OCI-LY3 (cell line): ENCODE results near the gene GTF2IRD1.

Experiments used
- H2AFZ ChIP-seq: fragments of 200-600, 300-600 bp; shearing (Covaris generic); 2 replicates; pipeline ENCODE4 v1.6.0; 2014; ENCODE audit warnings: antibody characterized with exemption, low read depth, low read length
- H3K27ac ChIP-seq: fragments of 200-600, 300-600 bp; sonication (generic); 2 replicates; pipeline ENCODE4 v1.5.1; 2014; ENCODE audit warnings: mild to moderate bottlenecking, low read length, moderate library complexity, mixed read lengths
- H3K27me3 ChIP-seq: fragments of 200-600, 300-600 bp; sonication (generic); 2 replicates; pipeline ENCODE4 v1.6.1; 2014; ENCODE audit warnings: low read depth, low read length, mixed read lengths
- H3K36me3 ChIP-seq: fragments of 200-600, 300-600 bp; sonication (generic); replicated peaks from 2 replicates; pipeline ENCODE3; 2014; ENCODE audit warnings: low read depth, low read length, mixed read lengths
- H3K4me1 ChIP-seq: fragments of 300-600, 200-600 bp; sonication (generic); 2 replicates; pipeline ENCODE4 v1.6.1; 2014; ENCODE audit warnings: low read length, mixed read lengths
- H3K4me2 ChIP-seq: fragments of 200-600, 300-600 bp; sonication (generic); 2 replicates; pipeline ENCODE4 v1.6.1; 2014; ENCODE audit warnings: low read length, mixed read lengths
- H3K4me3 ChIP-seq: fragments of 300-600, 200-600 bp; sonication (generic); 2 replicates; pipeline ENCODE4 v1.5.1; 2014; ENCODE audit warnings: antibody characterized with exemption, mild to moderate bottlenecking, low read length, moderate library complexity
- H3K79me2 ChIP-seq: fragments of 300-600, 200-600 bp; shearing (Covaris generic); 2 replicates; pipeline ENCODE4 v1.6.1; 2014; ENCODE audit warnings: mild to moderate bottlenecking, low read length, mixed read lengths
- H3K9ac ChIP-seq: fragments of 300-600, 200-600 bp; shearing (Covaris generic); 2 replicates; pipeline ENCODE4 v1.6.0; 2014; ENCODE audit warnings: mild to moderate bottlenecking, low read length, moderate library complexity
- H3K9me3 ChIP-seq: fragments of 200-600, 300-600 bp; shearing (Covaris generic); 2 replicates; pipeline ENCODE4 v1.6.1; 2014; ENCODE audit warnings: low read length, mixed read lengths; ENCODE audit not compliant: insufficient read depth
- H4K20me1 ChIP-seq: fragments of 200-600, 300-600 bp; sonication (generic); 2 replicates; pipeline ENCODE4 v1.6.1; 2016; ENCODE audit warnings: low read length, mixed read lengths; ENCODE audit not compliant: insufficient read depth
- EZH2phosphoT487 ChIP-seq: fragments of 200-600 bp; shearing (Covaris generic); IDR thresholded peaks from 2 replicates; pipeline ENCODE4 v1.6.1; 2018; ENCODE audit warnings: antibody characterized with exemption, mixed run types, low read depth
- TF ChIP-seq, protein P1 (sequence below): fragments of 200-600, 300-600 bp; sonication (generic); IDR thresholded peaks from 2 replicates; pipeline ENCODE4 v1.5.1; 2014; ENCODE audit warnings: antibody characterized with exemption, low read length, low read depth

GTF2IRD1 gene

DNA sequence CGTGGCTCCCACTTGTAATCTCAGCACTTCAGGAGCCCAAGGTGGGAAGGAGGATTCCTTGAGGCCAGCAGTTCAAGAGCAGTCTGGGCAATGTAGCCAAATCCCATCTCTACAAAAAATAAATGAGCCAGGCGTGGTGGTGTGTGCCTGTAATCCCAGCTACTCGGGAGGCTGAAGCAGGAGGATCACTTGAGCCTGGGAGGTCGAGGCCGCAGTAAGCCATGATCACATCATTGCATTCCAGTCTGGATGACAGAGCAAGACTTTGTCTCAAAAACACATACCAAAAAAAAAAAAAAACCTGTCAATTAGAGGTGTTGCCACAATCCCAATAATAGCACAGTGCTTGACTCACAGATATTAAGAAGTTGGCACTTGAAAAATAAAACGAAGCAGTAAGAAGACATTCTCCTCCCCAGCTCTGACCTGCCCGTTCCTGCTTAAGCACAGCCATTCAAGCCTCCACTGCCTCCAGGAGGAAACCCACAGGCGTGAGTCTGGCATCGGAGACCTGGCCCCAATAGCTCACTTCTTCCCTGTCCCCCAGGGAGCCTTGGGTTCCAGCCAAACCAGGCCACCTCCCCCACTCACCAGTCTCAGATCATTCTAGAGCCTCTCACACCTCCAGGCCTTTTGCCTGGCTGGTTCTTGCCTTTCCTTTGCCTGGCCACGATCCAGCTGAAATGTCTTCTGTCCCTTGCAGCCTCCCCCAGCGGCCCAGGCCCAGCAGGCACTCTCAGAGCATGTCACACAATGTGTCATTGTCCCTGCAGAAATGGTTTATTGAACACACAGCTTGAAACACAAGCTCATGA is 158.5 kb downstream of the GTF2IRD1 start:
- Histone ChIP-seq H2AFZ (no peak overlapping the region), H3K36me3 (no peaks in the 10 kb centered on the region), H3K4me1 (peaks cover 17% of the 10 kb centered on the region), H3K27me3 (no peaks in the 10 kb centered on the region), H3K4me2 (no peak overlapping the region), H3K4me3 (no peak overlapping the region), H3K9me3 (no peaks in the 10 kb centered on the region), H3K79me2 (no peaks in the 10 kb centered on the region), H3K27ac (no peak overlapping the region), H3K9ac (no peak overlapping the region), H4K20me1 (no peaks in the 10 kb centered on the region)
- TF ChIP-seq EZH2phosphoT487 = no peak
- TF ChIP-seq, protein P1, sequence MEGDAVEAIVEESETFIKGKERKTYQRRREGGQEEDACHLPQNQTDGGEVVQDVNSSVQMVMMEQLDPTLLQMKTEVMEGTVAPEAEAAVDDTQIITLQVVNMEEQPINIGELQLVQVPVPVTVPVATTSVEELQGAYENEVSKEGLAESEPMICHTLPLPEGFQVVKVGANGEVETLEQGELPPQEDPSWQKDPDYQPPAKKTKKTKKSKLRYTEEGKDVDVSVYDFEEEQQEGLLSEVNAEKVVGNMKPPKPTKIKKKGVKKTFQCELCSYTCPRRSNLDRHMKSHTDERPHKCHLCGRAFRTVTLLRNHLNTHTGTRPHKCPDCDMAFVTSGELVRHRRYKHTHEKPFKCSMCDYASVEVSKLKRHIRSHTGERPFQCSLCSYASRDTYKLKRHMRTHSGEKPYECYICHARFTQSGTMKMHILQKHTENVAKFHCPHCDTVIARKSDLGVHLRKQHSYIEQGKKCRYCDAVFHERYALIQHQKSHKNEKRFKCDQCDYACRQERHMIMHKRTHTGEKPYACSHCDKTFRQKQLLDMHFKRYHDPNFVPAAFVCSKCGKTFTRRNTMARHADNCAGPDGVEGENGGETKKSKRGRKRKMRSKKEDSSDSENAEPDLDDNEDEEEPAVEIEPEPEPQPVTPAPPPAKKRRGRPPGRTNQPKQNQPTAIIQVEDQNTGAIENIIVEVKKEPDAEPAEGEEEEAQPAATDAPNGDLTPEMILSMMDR = no peak

DNA sequence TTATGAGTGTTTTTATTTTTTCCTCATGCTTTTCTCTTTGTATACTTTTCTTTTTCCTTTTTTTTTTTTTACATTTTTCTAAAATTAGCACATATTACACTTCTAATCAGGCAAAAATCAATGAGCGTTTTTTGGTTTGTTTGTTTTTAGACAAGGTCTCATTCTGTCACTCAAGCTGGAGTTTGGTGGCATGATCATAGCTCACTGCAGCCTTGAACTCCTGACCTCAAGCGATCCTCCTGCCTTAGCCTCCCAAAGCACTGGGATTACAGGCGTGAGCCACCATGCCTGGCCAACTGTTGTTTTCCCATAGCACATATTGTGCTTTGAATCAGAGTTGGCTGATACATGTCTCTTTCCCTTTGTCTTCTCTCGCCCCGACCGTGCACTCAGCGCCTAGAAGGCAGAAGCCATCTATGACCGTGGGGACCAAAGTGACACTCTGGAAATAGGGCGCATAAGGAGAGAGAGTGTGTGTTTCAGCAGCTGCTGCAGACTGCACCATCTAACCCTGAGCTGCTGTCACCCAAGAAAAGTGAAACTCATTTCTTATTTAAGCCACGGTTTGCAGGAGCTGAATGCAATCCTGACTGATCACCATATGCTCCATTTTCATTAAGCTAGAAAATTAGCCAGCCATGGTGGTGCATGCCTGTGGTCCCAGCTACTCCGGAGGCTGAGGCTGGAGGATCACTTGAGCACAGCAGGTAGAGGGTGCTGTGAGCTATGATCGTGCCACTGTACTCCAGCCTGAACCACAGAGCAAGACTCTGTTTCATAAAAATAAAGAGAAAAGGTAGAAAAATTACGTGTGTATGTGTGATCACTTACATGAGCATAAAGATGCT is 162.5 kb downstream of the GTF2IRD1 start:
- Histone ChIP-seq H3K36me3 (no peaks in the 10 kb centered on the region), H3K9ac (peak overlapping the region; percentile 82), H3K27ac (peak overlapping the region; percentile 87), H3K27me3 (no peaks in the 10 kb centered on the region), H2AFZ (peak overlapping the region; percentile 37), H3K4me3 (peak overlapping the region; percentile 33), H3K4me2 (peak overlapping the region; percentile 74), H4K20me1 (no peaks in the 10 kb centered on the region), H3K4me1 (peaks cover 45% of the 10 kb centered on the region), H3K79me2 (no peaks in the 10 kb centered on the region), H3K9me3 (no peaks in the 10 kb centered on the region)
- TF ChIP-seq, protein P1 = peak; percentile 52
- TF ChIP-seq EZH2phosphoT487 = no peak

DNA sequence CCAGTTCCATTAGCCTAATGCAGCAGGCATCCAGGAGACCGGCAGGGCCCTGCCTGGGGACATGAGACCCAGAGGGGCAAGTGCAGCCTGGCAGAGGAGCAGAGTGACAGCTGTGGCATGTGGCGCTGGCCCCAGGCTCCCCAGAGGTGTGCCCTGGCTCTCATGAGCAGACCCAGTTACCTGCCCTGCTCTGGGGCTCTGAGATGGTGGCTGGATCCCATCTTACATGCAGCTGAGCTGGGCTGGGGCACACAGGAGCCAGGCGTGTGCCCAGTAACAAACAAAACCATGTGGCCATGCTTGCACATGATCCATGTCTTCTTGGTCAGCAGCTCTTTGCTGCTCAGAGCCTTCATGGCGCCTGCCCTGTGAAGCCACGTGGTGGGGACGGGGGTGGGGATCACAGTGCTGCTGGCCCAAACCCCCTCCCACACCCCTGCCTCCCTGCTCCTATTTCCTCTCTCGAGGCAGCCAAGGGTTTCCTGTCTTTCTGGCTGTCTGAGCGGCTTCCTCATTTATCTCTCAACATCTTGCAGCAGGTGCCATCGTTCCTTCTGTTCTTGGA is 163.6 kb downstream of the GTF2IRD1 start:
- no peaks in the 10 kb centered on the region for H3K27me3 ChIP-seq
- no peaks in the 10 kb centered on the region for H3K36me3 ChIP-seq
- H2AFZ ChIP-seq = peak overlapping the region; percentile 88
- H3K9ac ChIP-seq = peak overlapping the region; percentile 82
- TF ChIP-seq EZH2phosphoT487 = no peak
- TF ChIP-seq, protein P1 = no peak
- H3K4me2 ChIP-seq = peak overlapping the region; percentile 74
- H4K20me1 ChIP-seq = no peaks in the 10 kb centered on the region
- H3K27ac ChIP-seq = peak overlapping the region; percentile 87
- no peaks in the 10 kb centered on the region for H3K9me3 ChIP-seq
- peaks cover 45% of the 10 kb centered on the region for H3K4me1 ChIP-seq
- peak overlapping the region; percentile 62 for H3K4me3 ChIP-seq
- no peaks in the 10 kb centered on the region for H3K79me2 ChIP-seq
